ENCODE results near the gene NNMT.

The NNMT gene

DNA sequence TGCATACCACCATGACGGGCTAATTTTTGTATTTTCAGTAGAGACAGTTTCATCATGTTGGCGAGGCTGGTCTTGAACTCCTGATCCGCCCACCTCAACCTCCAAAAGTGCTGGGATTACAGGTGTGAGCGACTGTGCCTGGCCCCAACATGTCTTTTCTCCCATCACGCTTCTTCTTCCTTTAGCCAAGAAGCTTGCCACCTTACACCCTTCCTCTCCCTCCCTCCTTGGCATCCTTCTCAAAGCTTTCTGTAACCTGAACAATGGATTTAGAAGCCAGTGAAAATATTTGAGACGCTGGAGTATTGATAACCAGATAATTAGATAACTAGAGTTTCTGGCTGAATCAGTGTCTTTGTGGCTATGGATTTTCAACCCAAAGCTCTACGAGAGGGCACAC lies 11.3 kb upstream of the NNMT start:
- no peak for DNase-seq (ENCODE audit: low read depth in 3 of 3)

DNA sequence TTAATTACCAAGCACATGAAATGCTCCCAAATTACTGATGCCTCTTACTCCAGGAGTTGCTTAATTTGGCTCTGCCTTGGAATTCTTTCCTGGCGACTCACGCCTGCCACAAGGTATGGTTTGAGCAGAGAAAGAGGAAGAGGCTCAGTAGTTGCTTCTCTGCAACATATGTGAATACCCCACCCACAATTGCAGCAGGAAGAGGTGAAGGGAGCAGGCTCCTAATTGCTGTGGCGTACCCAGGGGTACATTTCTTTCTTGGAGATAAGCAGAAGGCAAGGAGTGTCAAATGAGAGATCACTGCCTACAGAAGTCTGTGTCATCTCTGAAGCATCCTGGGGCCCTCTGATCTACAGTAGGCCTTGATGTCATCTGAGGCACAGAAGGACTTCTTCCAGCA lies 10.6 kb upstream of the NNMT start:
- DNase-seq (ENCODE audit: low read depth in 3 of 3) = no peak

DNA sequence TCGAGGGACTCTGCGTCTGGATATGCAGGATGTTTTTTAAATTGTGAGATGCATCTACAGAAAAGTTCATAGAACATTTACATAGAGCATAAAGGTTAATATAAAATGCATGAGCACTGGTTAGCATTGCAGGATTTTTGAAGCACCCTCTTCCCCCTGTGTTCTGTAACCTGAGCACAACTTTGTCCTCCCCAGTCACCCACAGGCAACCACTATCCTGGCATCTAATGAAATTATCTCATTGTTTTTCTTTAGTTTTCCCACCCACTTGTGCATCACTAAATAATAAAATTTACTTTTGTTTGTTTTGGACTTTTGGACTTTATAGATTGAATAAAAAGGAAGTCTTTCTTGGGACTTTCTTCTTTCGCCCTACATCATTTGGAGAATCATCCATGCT lies 10.0 kb upstream of the NNMT start:
- no peak for DNase-seq (ENCODE audit: low read depth in 3 of 3)

DNA sequence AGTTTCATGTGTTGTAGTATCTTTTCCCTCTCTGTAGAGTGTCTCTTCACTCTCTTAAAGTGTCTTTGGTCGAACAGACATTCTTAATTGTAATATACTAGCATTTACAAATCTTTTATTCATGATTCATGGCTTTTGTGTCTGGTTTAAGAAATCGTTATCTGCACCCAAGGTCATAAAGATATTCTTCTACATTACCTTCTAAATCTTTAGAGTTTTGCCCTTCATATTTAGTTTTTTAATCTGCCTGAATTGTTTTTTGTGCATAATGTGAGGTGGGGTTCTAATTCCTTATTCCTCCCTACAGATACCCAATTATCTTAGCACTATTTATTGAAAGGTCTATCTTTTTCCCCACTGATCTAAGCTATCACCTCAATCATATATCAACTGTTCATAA lies 9.0 kb upstream of the NNMT start:
- DNase-seq (ENCODE audit: low read depth in 3 of 3) = no peak

DNA sequence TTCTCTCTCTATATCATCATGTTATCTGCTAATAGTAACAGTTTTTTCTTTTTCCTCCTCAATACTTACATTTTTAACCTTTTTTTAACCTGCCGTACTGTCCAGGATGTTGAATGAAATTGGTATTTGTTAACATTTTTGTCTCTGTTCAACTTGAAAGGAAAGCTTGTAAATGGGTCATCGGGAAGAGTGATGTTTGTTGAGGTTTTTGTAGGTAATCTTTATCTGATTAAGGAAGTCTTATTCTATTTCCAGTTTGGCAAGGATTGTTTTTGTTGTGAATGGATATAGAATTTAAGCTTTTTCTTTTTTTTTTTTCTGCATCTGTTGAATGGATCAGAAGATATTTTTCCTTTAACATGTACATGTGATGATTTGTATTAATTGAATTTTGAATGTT lies 8.1 kb upstream of the NNMT start:
- DNase-seq (ENCODE audit: low read depth in 3 of 3) = no peak

DNA sequence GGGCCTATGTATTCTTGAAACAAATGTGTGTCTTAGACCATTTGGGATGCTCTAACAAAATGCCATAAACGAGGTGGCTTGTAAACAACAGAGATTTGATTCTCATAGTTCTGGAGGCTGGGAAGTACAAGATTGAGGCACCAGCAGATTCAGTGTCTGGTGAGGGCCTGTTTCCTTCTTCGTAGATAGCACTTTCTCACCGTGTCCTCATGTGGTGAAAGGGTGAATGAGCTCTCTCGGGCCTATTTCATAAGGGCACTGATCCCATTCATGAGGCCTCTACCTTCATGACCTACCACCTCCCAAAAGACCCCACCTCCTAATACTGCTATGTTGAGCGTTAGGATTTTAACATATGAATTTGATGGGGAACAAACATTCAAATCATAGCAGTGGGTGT lies 6.4 kb upstream of the NNMT start:
- DNase-seq (ENCODE audit: low read depth in 3 of 3) = no peak

DNA sequence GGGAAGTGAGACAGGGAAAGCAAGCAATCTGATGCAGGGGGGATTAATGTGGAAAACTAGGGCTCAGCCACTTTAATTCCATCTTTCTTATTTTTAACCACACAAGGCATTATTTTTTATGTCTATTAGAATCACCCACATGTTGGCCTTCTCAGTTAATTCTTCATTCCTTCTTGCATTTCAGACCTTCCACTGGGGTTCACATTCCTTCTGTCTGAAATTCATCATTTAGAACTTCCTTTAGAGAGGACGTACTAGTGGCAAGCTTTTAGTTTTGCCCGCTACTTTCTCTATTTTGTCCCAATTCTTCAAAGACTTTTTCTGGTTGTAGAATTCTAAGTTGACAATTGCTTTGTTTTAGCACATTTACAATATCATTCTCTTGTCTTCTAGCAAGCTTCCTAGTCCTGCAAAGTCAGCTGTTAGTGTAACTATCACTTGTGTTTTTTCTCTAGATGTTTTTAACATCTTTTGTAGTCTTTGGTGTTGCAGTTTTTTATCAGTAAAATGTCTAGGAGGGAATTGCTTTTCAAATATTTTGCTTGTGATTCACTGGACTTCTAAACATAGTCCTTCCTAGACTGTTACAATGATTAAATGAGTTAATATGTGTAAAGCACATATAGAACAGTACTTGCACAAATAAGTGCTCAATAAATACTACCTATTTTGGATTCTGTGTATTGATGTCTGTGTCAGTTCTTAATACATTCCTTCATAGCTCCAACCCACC lies 5.5 kb upstream of the NNMT start:
- DNase-seq (ENCODE audit: low read depth in 3 of 3) = no peak

DNA sequence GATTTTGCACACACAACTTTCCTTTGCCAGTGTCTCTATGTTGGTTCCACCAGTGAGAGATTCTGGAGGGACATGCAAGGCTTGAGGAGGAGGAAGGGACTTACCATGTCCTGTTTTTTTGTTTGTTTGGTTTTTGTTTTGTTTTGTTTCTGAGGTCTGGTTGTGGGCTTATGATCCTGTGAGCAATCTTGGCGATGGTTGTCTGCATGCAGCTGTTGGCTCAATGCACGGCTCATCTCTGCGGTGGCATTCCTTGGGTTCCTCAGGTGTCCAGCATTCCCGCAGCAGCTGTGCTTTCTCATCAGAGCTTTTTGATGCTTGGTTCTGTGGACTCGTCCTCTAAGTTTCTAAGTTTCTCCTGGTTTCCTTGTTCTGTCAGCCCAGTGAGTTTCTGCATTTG lies 4.8 kb upstream of the NNMT start:
- no peak for DNase-seq (ENCODE audit: low read depth in 3 of 3)

DNA sequence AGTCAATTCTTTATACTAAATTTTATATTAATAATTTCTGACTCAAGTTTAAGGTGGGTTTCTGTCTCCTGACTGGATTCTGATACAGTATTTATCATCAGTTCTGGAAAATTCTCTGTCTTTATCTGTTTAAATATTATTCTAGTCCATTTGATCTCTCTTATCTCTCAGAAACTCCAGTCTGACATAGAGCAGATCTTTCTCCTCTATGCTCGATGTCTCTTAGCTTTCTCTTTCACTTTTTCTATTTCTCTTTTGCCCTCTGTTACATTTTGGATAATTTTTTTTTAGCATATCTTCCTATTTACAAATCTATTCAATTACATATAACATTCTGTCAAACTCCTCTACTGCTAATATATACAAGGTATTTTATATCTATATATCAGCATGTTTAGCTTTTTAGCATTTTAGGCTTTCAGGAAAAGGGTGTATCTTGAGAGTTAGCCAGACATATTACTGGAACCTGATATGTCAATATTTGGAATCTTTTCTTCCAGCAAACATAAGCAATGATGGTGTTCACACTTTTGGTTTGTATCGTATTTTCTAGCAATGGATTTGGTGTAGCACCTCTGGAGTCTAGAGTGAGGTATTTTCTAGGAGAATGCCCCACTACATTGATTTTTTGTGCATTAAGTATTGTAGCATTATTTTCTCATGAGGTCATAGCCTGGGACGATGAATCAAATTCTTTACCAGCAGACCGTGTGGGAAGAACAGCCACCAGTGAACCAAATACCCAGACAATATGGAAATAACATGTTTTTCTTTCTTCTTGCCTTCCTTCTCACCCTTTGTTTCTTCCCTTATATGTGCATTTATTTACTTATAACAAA lies 4.1 kb upstream of the NNMT start:
- DNase-seq (ENCODE audit: low read depth in 3 of 3) = no peak

DNA sequence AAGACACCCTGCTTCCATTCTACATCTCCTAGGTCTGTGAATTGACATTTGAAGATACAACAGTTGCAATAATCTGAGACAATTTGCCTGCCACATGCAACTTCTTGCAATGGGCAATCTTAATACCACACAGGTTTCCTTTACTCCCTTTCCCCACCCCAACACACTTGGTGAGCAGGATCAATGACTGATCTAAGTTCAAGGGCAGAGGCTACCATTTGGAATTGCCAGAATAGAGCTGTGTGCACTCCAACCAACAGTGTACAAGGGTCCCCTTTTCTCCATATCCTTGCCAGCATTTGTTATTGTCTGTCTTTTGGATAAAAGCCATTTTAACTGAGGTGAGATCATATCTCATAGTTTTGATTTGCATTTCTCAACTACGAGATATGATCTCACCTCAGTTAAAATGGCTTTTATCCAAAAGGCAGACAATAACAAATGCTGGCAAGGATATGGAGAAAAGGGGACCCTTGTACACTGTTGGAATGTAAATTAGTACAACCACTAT lies 2.9 kb upstream of the NNMT start:
- no peak for DNase-seq (ENCODE audit: low read depth in 3 of 3)

DNA sequence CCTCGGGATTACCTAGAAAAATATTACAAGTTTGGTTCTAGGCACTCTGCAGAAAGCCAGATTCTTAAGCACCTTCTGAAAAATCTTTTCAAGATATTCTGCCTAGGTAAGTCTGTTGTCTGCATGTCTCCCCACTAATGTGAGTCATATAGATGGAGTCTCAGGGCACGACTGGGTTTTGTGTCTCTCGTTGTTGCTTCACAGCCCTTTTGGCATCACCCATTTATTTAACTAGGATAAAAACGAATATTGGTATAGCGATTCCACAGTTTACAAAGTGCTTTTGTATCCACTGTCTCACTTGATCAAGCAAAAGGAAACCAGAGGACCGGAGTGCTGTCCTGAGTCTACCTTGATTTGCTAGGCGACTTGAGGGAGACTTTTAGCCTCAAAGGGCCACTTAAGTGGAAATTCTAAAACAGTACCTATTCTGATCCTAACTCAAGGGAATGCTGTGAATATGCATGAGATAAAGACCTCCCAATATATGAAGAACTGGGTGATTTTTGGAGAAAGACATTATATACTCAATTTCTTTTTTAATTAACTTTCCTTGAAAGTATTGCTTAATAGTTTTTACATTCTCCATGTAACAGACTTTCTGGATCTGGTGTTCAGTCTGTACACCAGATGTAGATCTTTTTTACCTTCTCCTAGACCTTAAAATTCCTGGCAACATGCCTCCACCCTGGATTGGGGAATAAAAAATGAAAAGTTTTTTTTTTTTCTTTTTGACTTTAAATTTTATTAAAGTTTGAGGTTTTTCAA lies 590 bp downstream of the NNMT start:
- no peak for DNase-seq (ENCODE audit: low read depth in 3 of 3)

DNA sequence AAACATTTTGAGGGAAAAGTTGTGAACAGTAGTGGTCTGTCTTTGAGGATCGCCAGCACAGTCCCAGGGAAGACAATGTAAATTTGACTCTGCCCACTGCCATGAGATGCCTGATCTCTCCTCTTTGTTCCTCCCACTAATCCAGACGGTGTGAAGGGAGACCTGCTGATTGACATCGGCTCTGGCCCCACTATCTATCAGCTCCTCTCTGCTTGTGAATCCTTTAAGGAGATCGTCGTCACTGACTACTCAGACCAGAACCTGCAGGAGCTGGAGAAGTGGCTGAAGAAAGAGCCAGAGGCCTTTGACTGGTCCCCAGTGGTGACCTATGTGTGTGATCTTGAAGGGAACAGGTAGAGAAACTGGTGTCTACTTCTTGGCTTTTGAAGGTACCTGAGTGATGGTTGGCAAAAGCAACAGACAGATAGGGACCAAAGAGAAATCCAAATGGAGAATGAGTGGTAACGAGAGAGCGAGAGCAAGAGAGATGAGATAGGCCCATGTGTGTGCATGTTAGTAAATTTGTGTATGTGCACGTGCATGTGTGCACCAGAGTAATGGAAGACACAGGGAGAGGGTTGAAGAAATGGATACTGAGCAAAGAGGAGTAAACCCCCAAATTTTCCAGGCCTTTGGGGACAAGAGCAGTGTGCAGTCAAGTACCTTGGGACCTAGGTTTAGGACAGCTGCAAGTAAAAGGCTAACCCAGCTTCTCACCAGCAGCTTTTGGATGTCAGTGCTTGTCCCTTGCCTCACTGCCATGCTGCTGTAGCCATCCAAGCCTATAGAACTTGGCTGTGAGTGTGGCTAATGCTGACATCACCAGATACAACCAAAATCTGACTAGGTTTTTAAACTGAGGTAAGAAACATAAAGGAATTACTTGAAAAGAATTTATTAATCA lies 1.9 kb downstream of the NNMT start:
- DNase-seq (ENCODE audit: low read depth in 3 of 3) = no peak

DNA sequence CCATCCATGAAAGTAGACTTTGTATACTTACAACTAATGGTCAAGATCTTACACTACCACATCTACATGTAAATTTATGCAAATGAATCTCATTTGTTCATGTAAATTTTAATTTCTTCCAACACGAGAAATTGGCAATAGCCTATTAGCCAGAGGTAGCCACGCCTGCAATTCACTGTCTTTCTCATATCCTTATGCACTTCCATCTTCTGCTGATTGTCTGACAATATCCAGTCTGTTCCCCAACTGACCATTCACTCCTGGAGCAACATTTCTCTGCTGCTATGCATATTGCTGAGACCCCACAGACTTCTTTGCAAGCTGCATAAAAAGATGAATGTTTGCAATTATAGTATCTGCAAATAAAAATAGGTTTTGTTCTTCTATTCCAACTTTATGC lies 2.5 kb downstream of the NNMT start:
- no peak for DNase-seq (ENCODE audit: low read depth in 3 of 3)

DNA sequence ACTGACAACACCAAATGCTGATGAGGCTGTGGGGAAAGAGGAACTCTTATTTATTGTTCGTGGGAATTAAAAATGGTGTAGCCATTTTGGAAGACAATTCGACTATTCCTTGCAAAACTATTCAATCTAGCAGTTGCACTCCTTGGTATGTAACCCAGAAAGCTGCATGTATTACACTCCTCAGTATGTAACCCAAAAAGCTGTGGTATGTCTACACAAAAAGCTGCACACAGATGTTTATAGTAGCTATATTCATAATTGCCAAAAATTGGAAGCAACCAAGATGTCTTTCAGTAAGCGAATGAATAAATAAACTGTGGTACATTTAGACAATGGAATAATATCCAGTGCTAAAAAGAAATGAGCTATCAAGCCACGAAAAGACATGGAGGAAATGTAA lies 4.9 kb downstream of the NNMT start:
- DNase-seq (ENCODE audit: low read depth in 3 of 3) = no peak

DNA sequence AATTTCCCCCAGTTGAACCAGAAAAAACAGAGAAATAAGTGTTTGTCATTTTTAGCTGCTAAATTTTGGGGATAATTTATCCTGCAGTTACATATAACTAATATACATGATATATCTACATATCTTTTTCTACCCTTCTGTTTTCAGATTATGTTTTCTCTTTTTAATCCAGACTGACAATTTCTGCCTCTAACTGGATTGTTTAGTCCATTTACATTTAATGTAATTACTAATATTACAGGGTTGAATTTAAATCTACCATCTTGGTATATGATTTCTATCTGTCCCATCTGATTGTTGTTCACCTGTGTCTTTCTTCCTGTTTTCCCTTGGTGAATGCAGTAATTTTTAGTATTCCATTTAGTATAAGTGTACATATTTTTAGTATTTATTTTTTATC lies 5.7 kb downstream of the NNMT start:
- no peak for DNase-seq (ENCODE audit: low read depth in 3 of 3)

DNA sequence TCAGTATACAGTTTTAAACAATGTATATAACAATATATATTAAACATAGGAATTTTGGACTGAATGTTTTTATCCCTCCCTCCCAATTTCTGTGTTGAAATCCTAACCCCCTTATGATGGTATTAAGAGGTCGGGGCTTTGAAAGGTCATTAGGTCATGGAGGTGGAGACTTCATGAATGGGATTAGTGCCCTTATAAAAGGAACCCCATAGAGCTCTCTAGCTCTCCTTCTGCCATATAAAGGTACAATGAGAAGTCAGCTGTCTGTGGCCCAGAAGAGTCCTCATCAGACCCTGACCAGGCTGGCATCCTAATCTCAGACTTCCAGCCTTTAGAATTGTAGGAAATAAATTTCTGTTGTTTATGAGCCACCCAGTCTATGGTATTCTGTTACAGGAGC lies 6.5 kb downstream of the NNMT start:
- DNase-seq (ENCODE audit: low read depth in 3 of 3) = no peak

DNA sequence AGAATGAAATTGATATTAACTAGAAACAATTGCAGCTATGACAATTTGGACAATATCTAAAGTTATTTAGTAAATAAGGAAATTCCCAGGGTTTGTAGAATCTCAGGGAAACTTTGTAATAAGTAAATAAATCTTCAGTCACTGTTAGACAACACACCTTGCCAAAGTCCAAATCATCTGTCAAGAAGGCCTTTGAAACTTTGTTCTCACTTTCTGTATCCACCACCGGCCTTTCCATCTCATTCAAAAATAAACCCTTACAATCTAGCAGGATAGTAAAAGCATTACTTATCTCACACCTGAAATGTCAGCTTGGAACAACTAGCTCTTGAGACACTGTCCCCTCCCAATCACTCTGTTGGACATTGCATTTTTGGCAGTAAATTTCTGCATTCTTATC lies 7.9 kb downstream of the NNMT start:
- DNase-seq (ENCODE audit: low read depth in 3 of 3) = no peak

DNA sequence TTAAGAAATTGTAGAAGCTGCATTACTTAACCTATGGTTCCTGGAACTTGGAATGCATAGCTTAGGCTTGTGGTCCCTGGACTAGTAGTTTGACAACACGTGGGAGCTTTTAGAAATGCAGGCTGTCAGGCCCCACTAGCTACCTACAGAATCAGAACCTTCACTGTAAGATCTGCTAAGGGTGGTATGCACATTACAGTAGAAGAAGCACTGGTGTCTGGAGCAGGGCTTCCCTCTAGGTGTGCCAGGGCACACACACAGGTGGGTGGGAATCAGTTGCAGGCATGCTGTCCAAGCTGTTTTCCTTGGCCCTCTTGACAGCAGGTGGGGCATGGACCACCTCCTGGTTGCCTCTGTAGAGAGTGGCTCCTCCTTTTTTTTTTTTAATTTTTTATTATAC lies 8.8 kb downstream of the NNMT start:
- DNase-seq (ENCODE audit: low read depth in 3 of 3) = no peak

DNA sequence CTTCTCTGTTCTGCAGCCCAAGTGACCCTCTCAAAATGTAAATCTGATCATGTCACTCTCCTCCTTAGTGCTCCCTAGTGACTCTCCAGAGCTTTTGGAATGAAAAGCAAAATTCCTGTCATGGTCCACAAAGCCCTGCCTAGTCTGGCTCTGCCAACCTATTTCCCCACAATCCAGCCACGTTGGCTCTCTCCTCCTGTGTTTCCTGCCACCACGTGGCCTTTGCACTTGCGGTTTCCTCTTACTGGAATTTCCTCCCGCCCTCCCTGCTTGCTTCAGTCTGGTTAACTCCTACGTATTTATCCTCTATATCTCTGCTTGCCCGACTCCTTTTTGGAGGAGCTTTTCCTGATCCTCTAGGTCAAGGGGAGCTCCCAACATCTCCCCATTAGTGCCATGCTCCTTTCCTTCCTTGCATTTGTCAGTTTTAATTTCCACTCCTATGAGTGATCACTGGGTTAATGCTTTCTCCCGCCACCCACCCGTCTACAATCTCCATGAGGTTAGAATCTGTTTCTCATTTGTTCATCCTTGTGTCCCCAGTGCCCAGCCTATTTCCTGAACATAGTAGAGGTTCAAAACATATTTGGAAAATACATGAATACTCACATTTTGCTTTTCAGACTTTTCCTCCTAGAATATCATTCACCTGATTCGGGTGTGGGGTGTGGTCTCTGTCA lies 11.5 kb downstream of the NNMT start:
- DNase-seq (ENCODE audit: low read depth in 3 of 3) = no peak

DNA sequence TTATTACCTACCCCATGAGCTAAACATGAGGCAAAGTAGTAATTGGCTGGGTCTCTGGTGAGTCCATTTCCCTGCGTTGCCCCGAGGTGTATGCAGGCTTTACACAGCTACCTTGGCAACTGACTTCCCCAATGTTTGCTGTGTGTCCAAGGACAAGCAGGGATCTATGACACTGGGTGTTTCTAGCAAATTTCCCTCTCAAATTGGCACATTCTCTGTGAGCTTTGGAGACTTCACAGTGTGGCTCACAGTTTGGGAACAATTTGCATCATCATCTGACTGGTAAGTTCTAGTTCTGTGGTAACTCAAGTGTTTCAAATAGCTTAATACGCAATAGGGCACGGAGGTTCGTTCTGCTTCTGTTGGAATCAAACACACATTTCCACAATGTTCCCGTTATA lies 12.5 kb downstream of the NNMT start:
- no peak for DNase-seq (ENCODE audit: low read depth in 3 of 3)

DNA sequence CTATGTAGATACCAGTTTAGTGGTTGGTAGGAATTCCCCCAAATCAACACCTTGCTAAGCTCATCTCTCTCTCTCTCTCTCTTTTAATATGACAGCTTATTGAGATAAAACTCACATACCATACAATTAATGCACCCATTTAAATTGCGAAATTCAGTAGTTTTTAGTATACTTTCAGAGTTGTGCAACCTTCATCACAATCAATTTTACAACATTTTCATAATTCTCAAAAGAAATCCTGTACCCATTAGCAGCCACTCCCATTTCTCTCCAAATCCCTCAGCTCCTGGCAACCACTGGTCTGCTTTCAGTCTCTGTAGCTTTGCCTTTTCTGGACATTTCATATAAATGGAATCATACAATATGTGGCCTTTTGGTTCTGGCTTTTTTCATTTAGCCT lies 13.3 kb downstream of the NNMT start:
- DNase-seq (ENCODE audit: low read depth in 3 of 3) = no peak
